HG03571 (cell line): ENCODE data around the gene P4HTM.
"Not testable (repeated sequence)": the region's sequence is repeated elsewhere in the genome, so short reads cannot be mapped to it uniquely, and the experiment has no call there.

Experiments used
- ATAC-seq: cut with Tn5 transposase; IDR thresholded peaks from one replicate; pipeline ENCODE4 v1.9.1; 2021; ENCODE audit not compliant: unreplicated experiment

Gene P4HTM

DNA sequence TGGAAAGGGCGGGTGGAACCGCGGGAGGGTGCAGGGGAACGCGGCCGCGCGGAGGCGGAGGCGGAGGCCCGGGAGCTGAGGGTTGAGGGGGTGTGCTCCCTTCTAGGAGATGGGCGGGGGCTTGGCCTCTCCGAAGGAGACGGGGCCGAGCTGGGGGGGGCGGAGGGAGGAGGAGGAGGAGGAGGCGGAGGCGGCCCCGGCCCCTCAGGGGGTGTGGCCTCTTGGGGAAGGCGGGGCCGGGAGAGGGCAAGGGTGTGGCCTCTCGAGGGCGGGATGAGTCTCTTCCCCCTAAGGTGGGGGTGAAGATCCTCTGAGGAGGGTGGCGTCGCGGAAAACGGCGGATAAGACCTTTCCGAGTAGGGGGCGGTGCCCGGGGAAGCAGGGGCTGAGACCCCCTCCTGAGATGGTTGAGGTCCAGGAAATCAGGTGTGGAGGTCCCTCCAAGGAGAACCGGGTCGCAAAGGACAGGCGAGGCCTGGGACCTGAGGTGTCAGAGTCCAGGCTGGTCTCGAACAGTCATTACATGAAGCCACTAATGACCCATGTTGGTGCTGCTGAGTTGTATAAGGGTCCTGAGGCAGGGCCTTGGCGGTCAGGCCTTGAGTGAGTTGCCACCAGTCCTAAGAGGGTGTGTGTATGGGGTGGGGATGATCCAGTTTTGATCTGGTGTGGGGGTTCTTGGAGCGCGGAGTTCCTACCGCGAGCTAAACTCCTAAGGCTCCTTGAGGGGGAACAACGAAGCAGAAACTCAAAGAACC lies 17.9 kb downstream of the P4HTM start:
- peak; percentile 22 for ATAC-seq

DNA sequence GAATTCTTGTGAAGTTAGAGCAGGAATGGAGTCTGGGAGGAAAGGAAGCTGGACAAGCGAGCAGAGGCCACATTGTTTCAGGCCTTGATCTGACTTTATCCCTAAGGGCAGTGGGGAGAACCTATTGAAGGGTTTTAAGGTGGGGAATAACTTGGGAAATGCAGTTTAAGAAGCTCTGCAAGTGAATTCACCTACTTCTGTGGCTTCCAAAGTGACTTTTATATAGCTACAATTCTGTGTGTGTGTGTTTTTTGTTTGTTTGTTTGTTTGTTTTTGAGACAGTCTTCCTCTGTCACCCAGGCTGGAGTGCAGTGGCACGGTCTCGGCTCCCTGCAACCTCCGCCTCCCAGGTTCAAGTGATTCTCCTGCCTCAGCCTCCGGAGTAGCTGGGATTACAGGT lies 18.6 kb downstream of the P4HTM start:
- ATAC-seq = not testable (repeated sequence)

DNA sequence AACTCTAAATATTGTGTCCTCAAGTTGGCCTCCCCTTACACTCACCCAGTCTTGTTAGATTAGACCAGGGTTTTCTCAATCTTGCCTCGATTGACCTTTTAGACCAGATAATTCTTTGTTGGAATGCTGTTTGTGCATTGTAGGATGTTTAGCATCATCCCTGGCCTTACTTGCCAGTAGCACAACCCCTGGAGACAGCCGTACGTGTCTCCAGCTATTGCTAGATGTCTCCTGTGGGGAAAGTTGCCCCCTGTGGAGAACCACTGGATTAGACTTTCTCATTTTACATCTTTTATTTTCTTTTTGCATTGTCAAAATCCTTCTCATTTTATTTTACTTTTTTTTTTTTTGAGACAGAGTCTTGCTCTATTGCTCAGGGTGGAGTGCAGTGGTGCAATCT lies 19.4 kb downstream of the P4HTM start:
- ATAC-seq = no peak

DNA sequence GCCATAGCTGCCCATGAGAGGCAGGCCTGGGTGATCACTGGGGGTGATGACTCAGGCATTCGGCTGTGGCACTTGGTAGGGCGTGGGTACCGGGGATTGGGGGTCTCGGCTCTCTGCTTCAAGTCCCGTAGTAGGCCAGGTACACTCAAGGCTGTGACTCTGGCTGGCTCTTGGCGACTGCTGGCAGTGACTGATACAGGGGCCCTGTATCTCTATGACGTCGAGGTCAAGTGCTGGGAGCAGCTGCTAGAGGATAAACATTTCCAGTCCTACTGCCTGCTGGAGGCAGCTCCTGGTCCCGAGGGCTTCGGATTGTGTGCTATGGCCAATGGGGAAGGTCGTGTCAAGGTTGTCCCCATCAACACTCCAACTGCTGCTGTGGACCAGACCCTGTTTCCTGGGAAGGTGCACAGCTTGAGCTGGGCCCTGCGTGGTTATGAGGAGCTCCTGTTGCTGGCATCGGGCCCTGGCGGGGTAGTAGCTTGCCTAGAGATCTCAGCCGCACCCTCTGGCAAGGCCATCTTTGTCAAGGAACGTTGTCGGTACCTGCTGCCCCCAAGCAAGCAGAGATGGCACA lies 22.5 kb downstream of the P4HTM start:
- ATAC-seq = no peak

DNA sequence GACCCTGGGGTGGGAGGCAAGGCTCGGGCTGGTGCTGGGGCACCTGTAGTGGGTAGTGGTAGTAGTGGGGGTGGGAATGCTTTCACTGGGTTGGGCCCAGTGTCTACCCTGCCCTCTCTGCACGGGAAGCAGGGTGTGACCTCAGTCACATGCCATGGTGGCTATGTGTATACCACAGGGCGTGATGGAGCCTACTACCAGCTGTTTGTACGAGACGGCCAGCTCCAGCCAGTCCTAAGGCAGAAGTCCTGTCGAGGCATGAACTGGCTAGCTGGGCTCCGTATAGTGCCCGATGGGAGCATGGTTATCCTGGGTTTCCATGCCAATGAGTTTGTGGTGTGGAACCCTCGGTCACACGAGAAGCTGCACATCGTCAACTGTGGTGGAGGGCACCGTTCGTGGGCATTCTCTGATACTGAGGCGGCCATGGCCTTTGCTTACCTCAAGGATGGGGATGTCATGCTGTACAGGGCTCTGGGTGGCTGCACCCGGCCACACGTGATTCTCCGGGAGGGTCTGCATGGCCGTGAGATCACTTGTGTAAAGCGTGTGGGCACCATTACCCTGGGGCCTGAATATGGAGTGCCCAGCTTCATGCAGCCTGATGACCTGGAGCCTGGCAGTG lies 23.2 kb downstream of the P4HTM start:
- ATAC-seq = no peak

DNA sequence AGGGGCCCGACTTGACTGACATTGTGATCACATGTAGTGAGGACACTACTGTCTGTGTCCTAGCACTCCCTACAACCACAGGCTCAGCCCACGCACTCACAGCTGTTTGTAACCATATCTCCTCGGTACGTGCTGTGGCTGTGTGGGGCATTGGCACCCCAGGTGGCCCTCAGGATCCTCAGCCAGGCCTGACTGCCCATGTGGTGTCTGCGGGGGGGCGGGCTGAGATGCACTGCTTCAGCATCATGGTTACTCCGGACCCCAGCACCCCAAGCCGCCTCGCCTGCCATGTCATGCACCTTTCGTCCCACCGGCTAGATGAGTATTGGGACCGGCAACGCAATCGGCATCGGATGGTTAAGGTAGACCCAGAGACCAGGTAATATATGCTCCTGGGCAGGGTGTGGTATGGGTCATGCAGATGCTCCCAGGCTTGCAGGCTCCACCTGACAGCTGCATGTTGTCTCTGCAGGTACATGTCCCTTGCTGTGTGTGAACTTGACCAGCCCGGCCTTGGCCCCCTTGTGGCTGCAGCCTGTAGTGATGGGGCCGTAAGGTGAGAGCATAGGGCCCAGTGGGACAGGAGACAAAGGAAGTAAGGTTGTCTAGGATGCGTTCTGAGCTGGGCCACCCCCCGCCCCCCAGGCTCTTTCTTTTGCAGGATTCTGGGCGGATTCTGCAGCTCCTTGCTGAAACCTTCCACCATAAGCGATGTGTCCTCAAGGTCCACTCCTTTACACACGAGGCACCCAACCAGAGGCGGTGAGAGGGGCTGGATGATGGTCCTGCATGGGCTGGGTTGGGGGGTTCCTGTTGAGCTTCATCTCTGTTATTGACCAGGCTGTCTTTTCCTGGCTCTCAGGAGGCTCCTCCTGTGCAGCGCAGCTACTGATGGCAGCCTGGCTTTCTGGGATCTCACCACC lies 24.0 kb downstream of the P4HTM start:
- no peak for ATAC-seq

DNA sequence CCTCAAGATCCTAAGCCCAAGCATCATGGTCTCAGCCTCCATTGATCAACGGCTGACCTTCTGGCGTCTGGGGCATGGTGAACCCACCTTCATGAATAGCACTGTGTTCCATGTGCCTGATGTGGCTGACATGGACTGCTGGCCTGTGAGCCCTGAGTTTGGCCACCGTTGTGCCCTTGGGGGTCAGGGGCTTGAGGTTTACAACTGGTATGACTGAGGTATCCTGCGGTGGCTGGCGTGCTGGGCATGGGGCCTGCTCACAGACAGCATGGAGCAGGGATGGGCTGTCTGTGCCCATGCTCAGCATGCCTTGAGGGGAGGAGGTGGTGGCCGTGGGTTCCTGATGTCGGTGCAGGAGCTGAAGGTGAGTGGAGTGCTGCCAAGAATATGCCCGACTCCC lies 25.0 kb downstream of the P4HTM start:
- no peak for ATAC-seq

DNA sequence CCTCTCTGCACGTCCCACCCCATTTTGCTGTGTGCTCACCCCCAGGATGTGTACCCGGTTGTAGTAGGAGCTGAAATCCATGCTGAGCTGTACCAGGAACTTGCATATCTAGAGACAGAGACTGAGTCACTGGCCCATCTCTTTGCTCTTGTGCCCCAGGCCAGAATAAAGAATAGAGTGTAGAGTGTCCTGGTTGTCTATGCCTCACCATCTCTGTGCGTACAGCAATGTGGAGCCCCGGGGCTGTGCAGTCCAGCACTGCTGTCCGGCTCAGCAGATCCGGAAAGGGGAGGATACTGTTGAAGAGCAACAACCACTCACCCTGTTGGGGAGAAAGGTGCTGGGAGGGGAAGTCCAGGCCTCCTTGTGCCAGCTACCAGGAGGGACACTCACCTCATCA lies 25.7 kb downstream of the P4HTM start:
- ATAC-seq = no peak

DNA sequence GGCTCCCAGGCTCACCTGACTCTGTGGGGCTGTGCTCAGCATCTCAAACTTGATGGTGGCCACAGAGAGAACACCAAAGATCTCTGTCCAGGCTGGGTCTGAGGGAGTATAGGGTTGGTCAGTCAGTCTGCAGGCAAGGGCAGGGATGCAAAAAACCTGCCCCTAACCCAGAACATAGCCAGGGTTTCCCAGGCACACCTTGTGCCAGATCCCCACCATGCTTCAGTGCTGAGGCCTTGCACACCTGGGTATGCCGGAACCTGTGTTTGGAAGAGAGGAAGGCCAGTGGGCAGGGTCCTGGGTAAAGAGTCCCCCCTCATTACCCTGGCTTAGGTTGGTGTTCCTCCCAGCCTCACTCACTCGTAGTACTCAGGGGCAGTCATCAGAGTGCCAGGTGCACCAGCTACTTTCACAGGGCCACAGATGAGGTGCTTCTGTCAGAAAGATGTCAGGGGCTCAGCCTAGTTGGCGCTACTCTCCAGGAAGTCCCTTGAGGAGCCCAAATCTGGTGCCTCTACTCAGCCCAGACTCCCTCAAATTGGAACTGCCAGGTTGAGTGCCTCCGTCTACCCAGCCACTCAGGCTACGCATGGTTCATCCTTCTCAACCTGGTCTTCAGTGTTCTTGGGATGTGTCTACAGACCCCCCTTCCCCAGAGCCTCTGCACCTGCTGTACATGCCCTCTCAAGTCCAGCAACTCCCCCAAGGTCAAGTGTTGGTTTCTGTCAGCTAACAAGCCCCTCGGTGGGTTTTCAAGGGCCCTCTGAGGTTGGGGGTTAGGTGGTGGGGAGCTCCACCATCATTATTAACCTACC lies 26.6 kb downstream of the P4HTM start:
- no peak for ATAC-seq

DNA sequence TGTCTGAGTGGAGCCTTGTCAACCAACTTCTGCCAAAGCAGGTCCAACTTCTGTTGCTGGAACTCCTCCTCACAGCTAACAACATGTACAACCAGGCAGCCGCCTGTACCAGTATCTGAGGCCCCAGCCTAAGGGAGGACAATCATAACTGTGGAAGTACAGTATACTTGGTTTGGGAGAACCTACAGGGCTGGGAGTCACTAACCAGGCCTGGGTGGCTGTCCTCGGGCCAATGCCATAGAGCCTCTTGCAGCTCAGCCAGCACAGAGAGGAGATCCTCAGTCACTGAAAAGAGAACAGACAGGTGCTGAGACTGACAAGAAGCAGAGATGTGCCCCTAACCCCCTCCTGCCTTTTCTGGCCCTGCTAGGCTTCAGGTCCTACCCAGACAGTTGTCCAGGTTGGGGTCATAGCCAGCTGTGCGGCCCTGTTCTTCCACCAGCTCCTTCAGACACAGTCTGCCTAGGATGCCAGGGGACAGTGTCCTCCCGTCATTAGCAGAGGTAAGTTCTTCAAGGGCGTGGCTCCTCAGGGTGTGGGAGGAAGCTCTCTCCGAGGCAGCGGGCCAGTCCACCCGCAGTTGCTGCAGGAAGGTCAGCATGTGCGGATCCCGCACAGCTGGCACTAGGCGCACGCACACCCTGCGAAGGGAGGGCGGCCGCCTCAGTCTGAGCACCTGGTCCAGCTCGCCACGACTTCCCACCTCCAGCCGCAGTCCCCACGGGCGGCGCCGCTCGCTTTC lies 27.4 kb downstream of the P4HTM start:
- ATAC-seq = no peak

DNA sequence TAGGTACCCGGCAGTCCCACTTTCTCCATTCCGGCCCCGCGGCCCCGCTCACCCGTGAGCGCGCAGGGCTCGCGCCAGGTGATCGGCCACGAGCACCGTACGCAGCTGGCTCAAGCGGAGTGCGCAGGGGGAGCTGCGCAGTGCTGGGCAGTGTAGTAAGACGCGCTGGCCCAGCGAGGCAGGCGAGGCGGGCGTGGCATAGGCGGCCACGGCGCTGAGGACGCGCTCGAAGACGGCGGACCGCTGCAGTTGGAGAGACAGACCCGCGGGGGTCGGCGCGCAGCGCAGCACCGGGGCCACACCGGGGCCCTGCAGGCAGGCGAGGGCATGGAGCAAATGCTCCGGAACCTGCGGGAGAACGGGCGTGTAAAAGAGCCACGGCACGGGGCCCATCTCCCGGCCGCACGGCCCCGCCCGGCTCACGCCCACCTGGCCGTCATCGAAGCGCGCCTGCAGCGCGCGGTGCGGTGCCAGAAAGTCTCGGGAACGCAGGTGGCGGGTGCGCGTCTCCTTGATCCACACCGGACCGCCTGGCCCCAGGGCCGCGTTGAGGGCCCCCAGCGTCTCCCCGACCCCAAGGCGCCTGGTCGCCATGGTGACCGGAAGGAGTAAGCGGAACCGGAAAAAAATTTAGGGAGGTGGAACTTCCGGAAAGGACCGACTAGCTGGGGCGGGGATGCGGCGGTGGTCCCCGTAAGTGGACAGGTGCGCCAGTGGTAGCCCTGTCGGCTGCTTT lies 28.1 kb downstream of the P4HTM start, which contains the start of gene DALRD3:
TSS of gene DALRD3 (minus strand) at position 610 of the 736 bp plus-strand sequence. CDS start at position 594, 16 bp downstream.
- no peak for ATAC-seq

DNA sequence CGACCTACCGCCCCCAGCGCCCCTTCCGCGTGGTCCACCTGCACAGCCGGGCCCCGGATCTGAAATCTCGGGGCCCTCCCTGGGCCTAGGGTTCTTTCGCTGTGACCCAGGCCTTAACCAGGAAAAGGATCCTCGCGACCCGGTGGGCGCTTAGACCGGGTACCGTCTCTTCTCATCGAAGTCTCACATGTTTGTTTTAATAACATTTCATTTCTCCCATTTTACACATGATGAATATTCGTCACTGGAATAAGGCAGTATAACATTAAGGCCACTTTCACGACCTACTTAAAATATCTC lies 28.6 kb downstream of the P4HTM start:
- ATAC-seq = no peak

DNA sequence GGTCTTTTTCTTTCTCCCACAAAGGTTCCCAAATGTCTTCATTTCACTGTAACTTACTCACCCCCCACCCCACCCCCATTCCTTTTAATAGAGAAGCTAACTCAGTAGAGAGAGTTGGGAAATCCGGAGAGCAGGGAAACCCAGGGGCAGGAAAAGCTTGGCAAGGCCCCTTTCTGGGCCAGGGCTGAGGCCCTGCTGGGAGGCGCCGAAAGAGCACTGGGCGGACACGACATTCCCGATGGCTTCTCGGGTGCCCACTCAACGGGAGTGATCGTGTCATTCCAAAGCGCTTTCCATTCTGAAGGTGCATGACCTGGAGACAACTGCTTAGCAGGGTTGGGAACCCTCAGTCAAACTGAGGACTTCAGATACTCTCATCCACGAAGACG lies 29.9 kb downstream of the P4HTM start:
- no peak for ATAC-seq

DNA sequence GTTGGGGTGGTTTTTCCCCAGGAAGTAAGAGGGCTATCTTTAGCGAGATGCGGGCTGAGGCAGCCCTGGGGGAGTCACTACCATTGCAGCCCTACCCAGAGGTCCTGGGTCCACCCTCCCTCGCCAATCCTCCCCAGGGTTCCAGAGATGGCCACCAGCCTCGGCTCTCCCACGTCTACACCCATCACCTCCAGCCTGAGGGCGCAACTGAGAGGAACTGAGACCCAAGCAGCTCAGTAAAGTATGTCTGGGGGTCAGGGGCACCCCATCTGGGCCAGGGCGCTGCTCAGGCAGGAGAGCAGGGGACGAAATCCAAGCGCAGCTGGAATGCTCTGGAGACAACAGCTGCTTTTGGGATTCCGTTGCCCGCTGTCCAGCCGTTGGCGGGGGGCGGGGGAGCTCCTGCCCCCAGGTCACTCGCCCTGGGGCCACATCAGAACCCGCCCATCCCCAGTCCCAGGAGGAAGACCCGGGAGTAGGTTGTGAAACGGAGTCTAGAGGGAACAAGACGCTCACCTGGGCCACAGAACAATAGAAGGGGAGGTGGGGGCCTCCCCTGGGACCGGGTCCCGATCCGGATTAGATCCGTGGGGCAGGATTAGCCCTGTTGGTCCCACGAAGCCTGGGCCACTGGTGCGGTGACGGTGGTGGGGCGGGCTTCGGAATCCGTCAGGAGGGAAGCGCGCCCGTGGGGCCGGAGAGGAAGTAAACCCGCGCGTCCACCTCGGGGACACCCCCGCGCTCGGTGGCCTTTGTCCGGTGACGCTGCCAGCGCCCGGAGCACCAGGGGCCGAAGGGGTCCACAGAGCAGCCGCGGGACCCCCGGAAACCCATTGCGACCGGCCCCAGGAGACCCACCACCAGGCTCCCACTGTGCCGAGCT lies 30.5 kb downstream of the P4HTM start:
- peak; percentile 4 for ATAC-seq

DNA sequence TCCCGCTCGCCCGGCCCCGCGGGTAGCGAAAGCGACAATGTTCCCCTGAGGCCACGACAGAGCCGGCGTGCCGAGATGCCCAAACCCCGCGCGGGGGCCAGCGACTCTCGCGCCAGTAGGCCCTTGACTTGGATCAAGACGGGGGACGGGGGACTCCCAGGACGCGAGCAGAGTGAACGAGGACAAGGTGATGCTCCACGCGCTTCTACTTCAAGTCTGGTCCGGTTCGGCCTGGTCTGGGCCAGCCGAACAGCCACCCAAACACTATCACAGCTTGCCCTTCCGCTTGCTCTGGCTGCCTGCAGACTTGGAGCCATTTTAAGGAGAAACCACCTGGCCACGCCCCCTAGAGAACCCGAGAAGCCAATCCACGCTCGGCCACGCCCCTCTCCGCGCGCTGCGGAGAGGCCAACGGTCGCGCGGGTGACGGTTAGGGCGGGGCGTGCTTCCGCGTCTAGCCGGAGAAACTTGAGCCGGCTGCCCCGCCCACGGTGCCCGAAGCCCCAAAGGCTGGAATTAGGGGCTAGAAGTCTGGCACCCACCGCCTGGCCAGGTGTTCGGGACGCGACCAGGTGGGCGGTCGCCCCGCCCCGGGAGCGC lies 31.3 kb downstream of the P4HTM start:
- peak; percentile 42 for ATAC-seq

DNA sequence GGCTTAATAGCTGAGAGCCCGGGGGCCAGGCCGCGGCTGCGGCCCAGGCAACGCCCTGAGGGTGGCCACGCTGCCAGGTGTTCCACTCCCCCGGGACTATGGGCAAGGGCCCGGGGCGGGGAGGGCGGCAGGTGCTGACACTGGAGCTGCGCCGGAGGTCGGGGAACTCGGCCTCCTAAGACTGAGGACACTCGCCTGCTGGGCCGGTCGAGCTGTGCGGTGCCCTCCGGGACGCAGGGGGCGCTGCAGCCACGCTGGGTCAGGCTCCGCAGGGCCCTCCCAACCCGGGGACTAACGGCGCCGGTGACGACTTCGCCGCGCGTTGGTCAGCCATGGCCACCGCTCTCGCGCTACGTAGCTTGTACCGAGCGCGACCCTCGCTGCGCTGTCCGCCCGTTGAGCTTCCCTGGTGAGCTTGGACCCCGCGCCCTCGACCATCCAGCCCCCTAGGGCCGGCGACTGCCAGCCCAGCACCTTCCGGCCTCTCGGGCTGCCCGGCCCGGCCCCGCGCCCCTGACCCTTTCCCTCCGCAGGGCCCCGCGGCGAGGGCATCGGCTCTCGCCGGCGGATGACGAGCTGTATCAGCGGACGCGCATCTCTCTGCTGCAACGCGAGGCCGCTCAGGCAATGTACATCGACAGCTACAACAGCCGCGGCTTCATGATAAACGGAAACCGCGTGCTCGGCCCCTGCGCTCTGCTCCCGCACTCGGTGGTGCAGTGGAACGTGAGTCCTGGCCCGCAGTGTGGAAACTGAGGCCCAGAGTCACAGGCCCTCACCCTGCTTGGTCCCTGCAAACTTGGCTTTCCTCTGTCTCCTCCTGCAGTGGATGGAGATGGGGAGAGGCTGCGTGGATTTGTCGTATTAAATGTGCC lies 32.0 kb downstream of the P4HTM start, which contains the start of gene NDUFAF3:
TSS of gene NDUFAF3 (plus strand) at position 309 of the 875 bp plus-strand sequence. CDS start at position 333, 24 bp downstream.
- peak; percentile 48 for ATAC-seq

DNA sequence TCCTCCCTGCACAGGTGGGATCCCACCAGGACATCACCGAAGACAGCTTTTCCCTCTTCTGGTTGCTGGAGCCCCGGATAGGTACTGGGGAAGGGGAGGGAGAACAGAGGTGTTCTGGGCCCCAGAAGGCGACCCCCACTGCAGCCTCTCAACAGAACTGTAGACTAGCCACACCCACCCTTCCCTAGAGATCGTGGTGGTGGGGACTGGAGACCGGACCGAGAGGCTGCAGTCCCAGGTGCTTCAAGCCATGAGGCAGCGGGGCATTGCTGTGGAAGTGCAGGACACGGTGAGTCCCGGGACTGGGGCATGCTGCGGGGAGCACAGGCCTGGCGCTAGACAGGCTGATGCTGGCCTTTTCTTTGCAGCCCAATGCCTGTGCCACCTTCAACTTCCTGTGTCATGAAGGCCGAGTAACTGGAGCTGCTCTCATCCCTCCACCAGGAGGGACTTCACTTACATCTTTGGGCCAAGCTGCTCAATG lies 32.7 kb downstream of the P4HTM start:
- ATAC-seq = no peak
